ENCODE results near the gene SYNPO2.

DNA sequence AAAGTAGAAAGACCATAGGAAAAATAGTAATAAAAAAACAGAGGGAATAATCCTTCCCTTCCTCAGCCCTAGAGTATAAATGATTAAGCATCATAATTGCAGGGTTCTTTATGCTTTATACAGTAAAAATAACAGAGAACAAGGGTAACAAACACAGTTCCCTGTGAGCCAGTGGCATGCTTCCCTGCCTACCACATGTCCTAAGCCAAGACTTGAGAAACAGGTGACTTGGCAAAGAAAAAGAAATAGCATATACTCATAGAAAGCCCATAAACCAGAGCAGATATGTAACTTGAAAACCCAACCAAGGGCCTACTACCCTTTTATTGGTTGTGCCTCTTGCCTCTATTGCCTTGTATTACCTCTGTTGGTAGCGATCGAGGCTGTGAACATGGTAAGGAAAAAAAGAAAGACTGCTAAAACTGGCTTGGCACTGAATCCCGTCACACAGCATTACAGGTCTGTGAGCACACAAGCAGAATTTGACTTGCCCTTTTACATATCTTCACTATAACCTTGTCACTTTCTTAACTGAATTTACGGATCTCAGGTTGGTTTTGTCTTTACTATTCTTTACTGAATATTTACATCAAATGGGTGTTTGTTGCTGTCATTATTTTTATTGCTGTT, 216.1 kb downstream of the SYNPO2 start:
- TF ChIP-seq, protein P1, sequence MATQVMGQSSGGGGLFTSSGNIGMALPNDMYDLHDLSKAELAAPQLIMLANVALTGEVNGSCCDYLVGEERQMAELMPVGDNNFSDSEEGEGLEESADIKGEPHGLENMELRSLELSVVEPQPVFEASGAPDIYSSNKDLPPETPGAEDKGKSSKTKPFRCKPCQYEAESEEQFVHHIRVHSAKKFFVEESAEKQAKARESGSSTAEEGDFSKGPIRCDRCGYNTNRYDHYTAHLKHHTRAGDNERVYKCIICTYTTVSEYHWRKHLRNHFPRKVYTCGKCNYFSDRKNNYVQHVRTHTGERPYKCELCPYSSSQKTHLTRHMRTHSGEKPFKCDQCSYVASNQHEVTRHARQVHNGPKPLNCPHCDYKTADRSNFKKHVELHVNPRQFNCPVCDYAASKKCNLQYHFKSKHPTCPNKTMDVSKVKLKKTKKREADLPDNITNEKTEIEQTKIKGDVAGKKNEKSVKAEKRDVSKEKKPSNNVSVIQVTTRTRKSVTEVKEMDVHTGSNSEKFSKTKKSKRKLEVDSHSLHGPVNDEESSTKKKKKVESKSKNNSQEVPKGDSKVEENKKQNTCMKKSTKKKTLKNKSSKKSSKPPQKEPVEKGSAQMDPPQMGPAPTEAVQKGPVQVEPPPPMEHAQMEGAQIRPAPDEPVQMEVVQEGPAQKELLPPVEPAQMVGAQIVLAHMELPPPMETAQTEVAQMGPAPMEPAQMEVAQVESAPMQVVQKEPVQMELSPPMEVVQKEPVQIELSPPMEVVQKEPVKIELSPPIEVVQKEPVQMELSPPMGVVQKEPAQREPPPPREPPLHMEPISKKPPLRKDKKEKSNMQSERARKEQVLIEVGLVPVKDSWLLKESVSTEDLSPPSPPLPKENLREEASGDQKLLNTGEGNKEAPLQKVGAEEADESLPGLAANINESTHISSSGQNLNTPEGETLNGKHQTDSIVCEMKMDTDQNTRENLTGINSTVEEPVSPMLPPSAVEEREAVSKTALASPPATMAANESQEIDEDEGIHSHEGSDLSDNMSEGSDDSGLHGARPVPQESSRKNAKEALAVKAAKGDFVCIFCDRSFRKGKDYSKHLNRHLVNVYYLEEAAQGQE (IDR thresholded peaks at IDR 0.05; ENCODE audit: insufficient read depth in 1 of 2, low read depth in 2 of 2, low read length in 2 of 2), result no peak
- TF ChIP-seq SIN3A (IDR thresholded peaks at IDR 0.05; ENCODE audit: borderline replicate concordance, insufficient read depth, low read length), result no peak
- TF ChIP-seq POLR2AphosphoS5 (IDR thresholded peaks at IDR 0.05; ENCODE audit: low read depth, low read length), result no peak
- TF ChIP-seq TAF1 (IDR thresholded peaks at IDR 0.05; ENCODE audit: borderline replicate concordance, insufficient read depth, low read length), result no peak
